IMR-90 (cell line): ENCODE results near the gene GABRB3. TPM values are rescaled to one million over a fixed set of nuclear protein-coding genes. Genes with fewer than 3 reads are reported as not detected.

Experiments used
- ATAC-seq: fragments of 200-7000 bp; cut with Tn5 transposase; 2 replicates; pipeline ENCODE4 v1.9.1; 2020; ENCODE audit warnings: low read depth, mild to moderate bottlenecking, moderate library complexity
- BruUV-seq: library from RNA; stranded (reverse); fragments of 400-500 nt; replicated peaks from 2 replicates; lab custom pipeline; 2021; lab: Mats Ljungman, UMichigan
- CTCF ChIA-PET: fragments of 300-600 bp; formaldehyde crosslinking; extraction: SDS; loops from one replicate; lab custom pipeline; 2021; ENCODE audit warnings: antibody characterized with exemption; lab: Yijun Ruan, JAX
- POLR2A ChIA-PET: fragments of 300-600 bp; sonication (Branson Sonifier 250); formaldehyde crosslinking; loops from one replicate; lab custom pipeline; 2022; ENCODE audit warnings: antibody characterized with exemption; ENCODE audit not compliant: unreplicated experiment; lab: Charles Lee
- DNase-seq: peaks from one replicate; pipeline ENCODE4 v3.0.0; 2013
- H2AFZ ChIP-seq: replicated peaks from 2 replicates; pipeline ENCODE3; 2013; ENCODE audit warnings: low read length, mild to moderate bottlenecking; ENCODE audit not compliant: poor library complexity
- H2AK5ac ChIP-seq: 2 replicates; pipeline ENCODE4 v1.6.1; 2013; ENCODE audit warnings: low read depth, low read length, inconsistent platforms
- H2AK9ac ChIP-seq: replicated peaks from 2 replicates; pipeline ENCODE3; 2013; ENCODE audit warnings: mild to moderate bottlenecking, low read depth, low read length, moderate library complexity; ENCODE audit not compliant: poor library complexity
- H2BK120ac ChIP-seq: 2 replicates; pipeline ENCODE4 v1.6.1; 2013; ENCODE audit warnings: low read depth, low read length, inconsistent platforms
- H2BK15ac ChIP-seq: 3 replicates; pipeline ENCODE4 v1.6.1; 2013; ENCODE audit warnings: low read depth, low read length, inconsistent platforms
- H2BK20ac ChIP-seq: 2 replicates; pipeline ENCODE4 v1.6.1; 2013; ENCODE audit warnings: low read depth, mild to moderate bottlenecking, inconsistent platforms, low read length, moderate library complexity
- H2BK5ac ChIP-seq: 2 replicates; pipeline ENCODE4 v1.6.1; 2013; ENCODE audit warnings: mild to moderate bottlenecking, low read depth, low read length, inconsistent platforms; ENCODE audit not compliant: poor library complexity, severe bottlenecking
- H3K14ac ChIP-seq: replicated peaks from 2 replicates; pipeline ENCODE4 v1.6.1; 2013; ENCODE audit warnings: low read depth, low read length, inconsistent platforms
- H3K18ac ChIP-seq: 2 replicates; pipeline ENCODE4 v1.6.1; 2013; ENCODE audit warnings: low read depth, low read length, control low read depth
- H3K23ac ChIP-seq: 2 replicates; pipeline ENCODE4 v1.6.1; 2013; ENCODE audit warnings: low read depth, low read length, inconsistent platforms
- H3K27ac ChIP-seq: 2 replicates; pipeline ENCODE4 v1.5.1; 2013; ENCODE audit warnings: mild to moderate bottlenecking, control low read depth, low read length; ENCODE audit not compliant: insufficient read depth
- H3K27me3 ChIP-seq: 2 replicates; pipeline ENCODE4 v1.6.1; 2013; ENCODE audit warnings: low read length; ENCODE audit not compliant: control insufficient read depth, insufficient read depth
- H3K36me3 ChIP-seq: 2 replicates; pipeline ENCODE4 v1.6.1; 2013; ENCODE audit warnings: low read length, mixed read lengths; ENCODE audit not compliant: control insufficient read depth, insufficient read depth
- H3K4ac ChIP-seq: 2 replicates; pipeline ENCODE4 v1.6.1; 2013; ENCODE audit warnings: low read depth, low read length, inconsistent platforms
- H3K4me1 ChIP-seq: 2 replicates; pipeline ENCODE4 v1.6.1; 2013; ENCODE audit warnings: low read length, mixed read lengths; ENCODE audit not compliant: control insufficient read depth, insufficient read depth
- H3K4me2 ChIP-seq: 2 replicates; pipeline ENCODE4 v1.6.1; 2013; ENCODE audit warnings: low read depth, mild to moderate bottlenecking, control low read depth, low read length, moderate library complexity
- H3K4me3 ChIP-seq: 2 replicates; pipeline ENCODE4 v1.5.1; 2013; ENCODE audit warnings: low read depth, mild to moderate bottlenecking, control low read depth, low read length, moderate library complexity; ENCODE audit not compliant: insufficient read depth
- H3K56ac ChIP-seq: 2 replicates; pipeline ENCODE4 v1.6.1; 2013; ENCODE audit warnings: low read length, inconsistent platforms; ENCODE audit not compliant: insufficient read depth; ENCODE audit errors: extremely low read depth
- H3K79me1 ChIP-seq, 2 experiments: 2 replicates each; pipeline ENCODE4 v1.6.1; 2013; ENCODE audit warnings: low read length in 2 of 2, inconsistent platforms in 1 of 2, low read depth in 1 of 2
- H3K9ac ChIP-seq: 2 replicates; pipeline ENCODE4 v1.6.1; 2013; ENCODE audit warnings: low read depth, low read length, control low read depth
- H3K9me1 ChIP-seq: 2 replicates; pipeline ENCODE4 v1.6.1; 2013; ENCODE audit warnings: low read length, inconsistent platforms; ENCODE audit not compliant: insufficient read depth
- H3K9me3 ChIP-seq: 2 replicates; pipeline ENCODE4 v1.6.1; 2013; ENCODE audit warnings: low read length; ENCODE audit not compliant: control insufficient read depth, insufficient read depth
- H4K20me1 ChIP-seq: 2 replicates; pipeline ENCODE4 v1.6.1; 2013; ENCODE audit warnings: low read length, inconsistent platforms; ENCODE audit not compliant: insufficient read depth
- H4K5ac ChIP-seq: 2 replicates; pipeline ENCODE4 v1.6.1; 2013; ENCODE audit warnings: mild to moderate bottlenecking, low read depth, low read length, control low read depth
- H4K8ac ChIP-seq, 2 experiments: 2 replicates each; pipeline ENCODE4 v1.6.1; 2013; ENCODE audit warnings: low read depth in 2 of 2, low read length in 2 of 2, control low read depth in 1 of 2, inconsistent platforms in 1 of 2
- H4K91ac ChIP-seq: 2 replicates; pipeline ENCODE4 v1.6.1; 2013; ENCODE audit warnings: low read depth, low read length, inconsistent platforms; ENCODE audit not compliant: insufficient read depth
- BHLHE40 ChIP-seq: fragments of 150-350 bp; IDR thresholded peaks from 2 replicates; pipeline ENCODE4 v1.6.1; 2016; ENCODE audit warnings: mild to moderate bottlenecking, low read depth, low read length
- CEBPB ChIP-seq: IDR thresholded peaks from 2 replicates; pipeline ENCODE4 v1.6.1; 2012; ENCODE audit warnings: low read depth, low read length, improper control_type of control experiment
- CHD1 ChIP-seq: IDR thresholded peaks from 2 replicates; pipeline ENCODE4 v1.6.1; 2012; ENCODE audit warnings: low read depth, low read length, improper control_type of control experiment
- CTCF ChIP-seq: conservative IDR thresholded peaks from 2 replicates; pipeline ENCODE4 v1.5.1; 2012; ENCODE audit warnings: mild to moderate bottlenecking, low read depth, low read length, improper control_type of control experiment
- ELK1 ChIP-seq: fragments of 150-350 bp; IDR thresholded peaks from 2 replicates; pipeline ENCODE4 v1.6.1; 2016; ENCODE audit warnings: low read depth, mild to moderate bottlenecking, low read length, moderate library complexity, borderline replicate concordance
- FOS ChIP-seq: fragments of 150-350 bp; IDR thresholded peaks from 2 replicates; pipeline ENCODE4 v1.6.1; 2016; ENCODE audit warnings: low read depth, low read length
- MAFK ChIP-seq: IDR thresholded peaks from 2 replicates; pipeline ENCODE4 v1.6.1; 2012; ENCODE audit warnings: low read depth, low read length, improper control_type of control experiment
- MAZ ChIP-seq: IDR thresholded peaks from 2 replicates; pipeline ENCODE4 v1.6.1; 2012; ENCODE audit warnings: low read depth, mild to moderate bottlenecking, low read length, improper control_type of control experiment, moderate library complexity, borderline replicate concordance
- MXI1 ChIP-seq: IDR thresholded peaks from 2 replicates; pipeline ENCODE4 v1.6.1; 2012; ENCODE audit warnings: low read depth, mild to moderate bottlenecking, low read length, moderate library complexity, borderline replicate concordance
- NFE2L2 ChIP-seq: fragments of 150-350 bp; IDR thresholded peaks from 2 replicates; pipeline ENCODE4 v1.6.1; 2016; ENCODE audit warnings: low read depth, mild to moderate bottlenecking, low read length
- POLR2A ChIP-seq: IDR thresholded peaks from 2 replicates; pipeline ENCODE4 v1.6.1; 2012; ENCODE audit warnings: mild to moderate bottlenecking, low read depth, low read length
- RAD21 ChIP-seq: IDR thresholded peaks from 2 replicates; pipeline ENCODE4 v1.6.1; 2012; ENCODE audit warnings: low read length, improper control_type of control experiment
- RCOR1 ChIP-seq: IDR thresholded peaks from 2 replicates; pipeline ENCODE4 v1.6.1; 2012; ENCODE audit warnings: mild to moderate bottlenecking, low read length, improper control_type of control experiment; ENCODE audit not compliant: insufficient replicate concordance
- RFX5 ChIP-seq: IDR thresholded peaks from 2 replicates; pipeline ENCODE4 v1.8.0; 2012; ENCODE audit warnings: low read depth, mild to moderate bottlenecking, low read length, moderate library complexity
- SMC3 ChIP-seq: fragments of 150-350 bp; IDR thresholded peaks from 2 replicates; pipeline ENCODE4 v1.6.1; 2016; ENCODE audit warnings: low read depth, mild to moderate bottlenecking, antibody characterized with exemption, low read length, moderate library complexity
- USF2 ChIP-seq: fragments of 150-350 bp; IDR thresholded peaks from 2 replicates; pipeline ENCODE4 v1.6.1; 2017; ENCODE audit warnings: mild to moderate bottlenecking, antibody characterized with exemption, low read length, low read depth
- WGBS, 2 experiments: methylation state at CpG; one replicate each; pipeline versions ENCODE4 v1.1.5 to v1.1.7; 2013; ENCODE audit warnings: missing lambda C conversion rate in 2 of 2; ENCODE audit not compliant: insufficient read length in 1 of 2; ENCODE audit errors: extremely low coverage in 2 of 2; 5-methylcytosine and 5-hydroxymethylcytosine counted together
- dilution Hi-C: fragments of 300-500 bp; cut with HindIII; formaldehyde crosslinking; loops from one replicate; pipeline ENCODE4 v1.14.3; 2018; ENCODE audit warnings: low sequenced_read_pairs; ENCODE audit not compliant: unreplicated experiment
- in situ Hi-C: fragments of 300-500 bp; cut with MboI; formaldehyde crosslinking; loops from 3 replicates; pipeline ENCODE4 v1.14.3; 2019; ENCODE audit warnings: low sequenced_read_pairs, inconsistent platforms, mixed read lengths
- intact Hi-C: fragments of 100-400 bp; cut with micrococcal nuclease; formaldehyde crosslinking; loops from 2 replicates; pipeline ENCODE4 v1.10.0; 2022
- polyA plus RNA-seq, 3 experiments: library from polyadenylated mRNA; depleted of rRNA; stranded (reverse); fragments of >200 nt; gene quantifications; 2 replicates each; pipeline ENCODE4 v1.2.3, GENCODE V29; 2012; ENCODE audit warnings: low replicate concordance in 1 of 3
- total RNA-seq: library from RNA; depleted of rRNA; stranded (reverse); fragments of >200 nt; gene quantifications from 2 replicates; pipeline ENCODE4 v1.2.3, GENCODE V29; 2012

The GABRB3 gene
- total and polyA plus RNA-seq, 2 of the 4 experiments (the other 2 are of a cell fraction), result 0.36 to 0.54 TPM

GRCh38 chr15:26661107-26661506 lies 111.8 kb downstream of the GABRB3 start:
- dilution Hi-C loops (no loop called here), intact Hi-C loops (no loop called here), in situ Hi-C loops (no loop called here)
- ATAC-seq (no peak), DNase-seq (no peak)
- Histone ChIP-seq H4K91ac (no peak overlapping the region), H3K9me1 (no peaks in the 10 kb centered on the region), H2BK15ac (no peak overlapping the region), H2BK20ac (no peak overlapping the region), H3K79me1 (no peaks in the 10 kb centered on the region), H2AK5ac (no peak overlapping the region), H3K4me2 (no peak overlapping the region), H3K4me3 (no peak overlapping the region), H3K36me3 (no peaks in the 10 kb centered on the region), H3K9me3 (peaks cover 19% of the 10 kb centered on the region), H4K5ac (no peak overlapping the region), H4K20me1 (no peaks in the 10 kb centered on the region), H3K4ac (no peak overlapping the region), H2AK9ac (no peak overlapping the region), H3K56ac (no peak overlapping the region), H3K4me1 (no peaks in the 10 kb centered on the region), H2BK120ac (no peak overlapping the region), H2AFZ (no peak overlapping the region), H3K27me3 (no peaks in the 10 kb centered on the region), H3K18ac (no peak overlapping the region), H3K14ac (no peak overlapping the region), H3K23ac (no peak overlapping the region), H3K9ac (no peak overlapping the region), H3K27ac (no peak overlapping the region), H4K8ac (no peak overlapping the region), H2BK5ac (no peak overlapping the region)
- ChIA-PET POLR2A (no interaction called here), CTCF (no interaction called here)
- no TSS peak for BruUV-seq
- WGBS, 2 experiments, result 100% methylated on average over 1 of the region's 3 CpGs; no CpG with 5 or more reads in 1 of the 2 experiments
- TF ChIP-seq NFE2L2, result no peak
- no peak for TF ChIP-seq SMC3
- no peak for TF ChIP-seq RCOR1
- no peak for TF ChIP-seq CEBPB
- TF ChIP-seq RFX5, result no peak
- no peak for TF ChIP-seq RAD21
- no peak for TF ChIP-seq ELK1
- no peak for TF ChIP-seq FOS
- no peak for TF ChIP-seq BHLHE40
- TF ChIP-seq CHD1, result no peak
- no peak for TF ChIP-seq USF2
- TF ChIP-seq MAFK, result no peak
- TF ChIP-seq CTCF, result no peak
- no peak for TF ChIP-seq MAZ
- TF ChIP-seq POLR2A, result no peak
- TF ChIP-seq MXI1, result no peak
